Measurements from ENCODE around the gene SERPINB10. TPM values are rescaled to one million over a fixed set of nuclear protein-coding genes. Genes with fewer than 3 reads are reported as not detected.

The SERPINB10 gene
- total and polyA plus RNA-seq, 4 donors, result 0.63 to 0.96 (median 0.64) TPM; not detected in 1

GRCh38 chr18:63970809-63971205, 63.0 kb downstream of the SERPINB10 start:
- 27 to 46% methylated on average over 12 to 18 of the region's 18 CpGs for WGBS, 2 donors

GRCh38 chr18:63971320-63972001, 63.7 kb downstream of the SERPINB10 start:
- WGBS, 2 donors, result 48 to 68% methylated on average over 13 of the region's 13 CpGs
- peak overlapping the region; percentile 70 for H3K4me3 ChIP-seq
- peaks cover 0 to 7% (median 0%) of the 10 kb centered on the region in 5 donors for H3K4me1 ChIP-seq (ENCODE audit: control insufficient read depth in 5 of 5, insufficient read depth in 5 of 5, low read length in 5 of 5)
- H3K9ac ChIP-seq (ENCODE audit: insufficient read depth in 1 of 2, low read length in 2 of 2), result no peak overlapping the region
- no peaks in the 10 kb centered on the region for H3K36me3 ChIP-seq (ENCODE audit: control insufficient read depth in 4 of 4, insufficient read depth in 4 of 4, low read length in 4 of 4)
- H3K9me3 ChIP-seq (ENCODE audit: control insufficient read depth in 4 of 4, insufficient read depth in 3 of 4, low read length in 3 of 4), result no peaks in the 10 kb centered on the region
- ATAC-seq (ENCODE audit: insufficient read depth, low FRiP score), result no peak
- TF ChIP-seq CTCF (IDR thresholded peaks at IDR 0.05; ENCODE audit: control extremely low read depth, extremely low read depth), result no peak
- no peak for DNase-seq
- H3K27ac ChIP-seq (ENCODE audit: low read depth in 1 of 2, low read length in 1 of 2), result peak overlapping the region; percentile 98 to 99
- H3K27me3 ChIP-seq (ENCODE audit: control insufficient read depth in 3 of 3, insufficient read depth in 3 of 3, low read length in 2 of 3), result no peaks in the 10 kb centered on the region

More at GRCh38 chr18:63970809-63971205, 63.0 kb downstream of the SERPINB10 start:
- no peak for TF ChIP-seq CTCF (IDR thresholded peaks at IDR 0.05; ENCODE audit: control extremely low read depth, extremely low read depth)
- Histone ChIP-seq H3K27ac (ENCODE audit: low read depth in 1 of 2, low read length in 1 of 2) (peak overlapping the region; percentile 98 to 99), H3K4me3 (peak overlapping the region; percentile 70), H3K9ac (ENCODE audit: insufficient read depth in 1 of 2, low read length in 2 of 2) (peak overlapping the region; percentile 66 to 71), H3K27me3 (ENCODE audit: control insufficient read depth in 3 of 3, insufficient read depth in 3 of 3, low read length in 2 of 3) (no peaks in the 10 kb centered on the region), H3K36me3 (ENCODE audit: control insufficient read depth in 4 of 4, insufficient read depth in 4 of 4, low read length in 4 of 4) (no peaks in the 10 kb centered on the region), H3K4me1 (ENCODE audit: control insufficient read depth in 5 of 5, insufficient read depth in 5 of 5, low read length in 5 of 5) (peaks cover 0 to 7% (median 0%) of the 10 kb centered on the region in 5 donors), H3K9me3 (ENCODE audit: control insufficient read depth in 4 of 4, insufficient read depth in 3 of 4, low read length in 3 of 4) (no peaks in the 10 kb centered on the region)
- ATAC-seq (ENCODE audit: insufficient read depth, low FRiP score) (no peak), DNase-seq (peak; percentile 32 to 58 (median 47))

- Histone ChIP-seq H3K4me1 (ENCODE audit: control insufficient read depth in 5 of 5, insufficient read depth in 5 of 5, low read length in 5 of 5) (peaks cover 0 to 7% (median 0%) of the 10 kb centered on the region in 5 donors), H3K27ac (ENCODE audit: low read depth in 1 of 2, low read length in 1 of 2) (no peak overlapping the region), H3K4me3 (no peak overlapping the region), H3K9me3 (ENCODE audit: control insufficient read depth in 4 of 4, insufficient read depth in 3 of 4, low read length in 3 of 4) (no peaks in the 10 kb centered on the region), H3K27me3 (ENCODE audit: control insufficient read depth in 3 of 3, insufficient read depth in 3 of 3, low read length in 2 of 3) (no peaks in the 10 kb centered on the region), H3K36me3 (ENCODE audit: control insufficient read depth in 4 of 4, insufficient read depth in 4 of 4, low read length in 4 of 4) (no peaks in the 10 kb centered on the region), H3K9ac (ENCODE audit: insufficient read depth in 1 of 2, low read length in 2 of 2) (no peak overlapping the region)
- WGBS, 2 donors, result 42 to 67% methylated on average over 5 of the region's 5 CpGs
- no peak for ATAC-seq (ENCODE audit: insufficient read depth, low FRiP score)
- DNase-seq, result no peak
- no peak for TF ChIP-seq CTCF (IDR thresholded peaks at IDR 0.05; ENCODE audit: control extremely low read depth, extremely low read depth)
Observed at GRCh38 chr18:63972002-63972376, 64.2 kb downstream of the SERPINB10 start.

All from lung (tissue), 12 donors.